T-helper 17 cell (primary cell): ENCODE measurements around the gene ITGB6. TPM values are rescaled to one million over a fixed set of nuclear protein-coding genes. Genes with fewer than 3 reads are reported as not detected.
"Not testable (repeated sequence)": the region's sequence is repeated elsewhere in the genome, so short reads cannot be mapped to it uniquely, and the experiment has no call there.

Experiments
- ATAC-seq: fragments of 150-1000 bp; cut with Tn5 transposase; 2 replicates; pipeline ENCODE4 v1.10.0; 2021; ENCODE audit warnings: mild to moderate bottlenecking, moderate library complexity
- DNase-seq, 3 donors: peaks; one replicate each; pipeline versions ENCODE4 v3.0.0 to v3.0.0-alpha.2; 2020 to 2021
- H3K9me3 ChIP-seq: one replicate; pipeline ENCODE4 v1.7.0; 2013; ENCODE audit warnings: low read length, mild to moderate bottlenecking; ENCODE audit not compliant: control insufficient read depth, poor library complexity, severe bottlenecking
- H3K27ac Mint-ChIP-seq: one replicate; pipeline ENCODE4 v1.8.0; 2022; ENCODE audit warnings: mild to moderate bottlenecking, moderate library complexity, mixed read lengths
- H3K27me3 Mint-ChIP-seq: one replicate; pipeline ENCODE4 v1.8.0; 2022; ENCODE audit warnings: mixed read lengths
- H3K36me3 Mint-ChIP-seq: one replicate; pipeline ENCODE4 v1.8.0; 2022; ENCODE audit warnings: low read depth, mixed read lengths
- H3K4me1 Mint-ChIP-seq: one replicate; pipeline ENCODE4 v1.8.0; 2022; ENCODE audit warnings: mild to moderate bottlenecking, mixed read lengths
- H3K4me3 Mint-ChIP-seq: one replicate; pipeline ENCODE4 v1.8.0; 2022; ENCODE audit warnings: mild to moderate bottlenecking, moderate library complexity, mixed read lengths
- total RNA-seq, 4 donors: library from RNA in 2 of 4; stranded (reverse) in 2 of 4; gene quantifications; one replicate each; pipeline ENCODE4 v1.2.3 and lab custom pipeline; 2022 to 2026

Gene ITGB6
- total RNA-seq, 2 donors from 2014 or later = not detected

- DNase-seq (no peak), ATAC-seq (no peak)
- no peak overlapping the region for H3K27ac Mint-ChIP-seq
- peaks cover 6% of the 10 kb centered on the region for H3K4me1 Mint-ChIP-seq
- peaks cover 4% of the 10 kb centered on the region for H3K27me3 Mint-ChIP-seq
- H3K9me3 ChIP-seq = no peaks in the 10 kb centered on the region
- no peaks in the 10 kb centered on the region for H3K36me3 Mint-ChIP-seq
- no peak overlapping the region for H3K4me3 Mint-ChIP-seq
Observed at GRCh38 chr2:160194946-160195345, 5.1 kb downstream of the ITGB6 start.

GRCh38 chr2:160194351-160194750 lies 5.7 kb downstream of the ITGB6 start:
- Mint-ChIP-seq H3K27me3 (peaks cover 4% of the 10 kb centered on the region), H3K4me1 (peaks cover 3% of the 10 kb centered on the region), H3K4me3 (no peak overlapping the region), H3K36me3 (no peaks in the 10 kb centered on the region), H3K27ac (no peak overlapping the region)
- no peaks in the 10 kb centered on the region for H3K9me3 ChIP-seq
- ATAC-seq = no peak
- no peak for DNase-seq

DNA sequence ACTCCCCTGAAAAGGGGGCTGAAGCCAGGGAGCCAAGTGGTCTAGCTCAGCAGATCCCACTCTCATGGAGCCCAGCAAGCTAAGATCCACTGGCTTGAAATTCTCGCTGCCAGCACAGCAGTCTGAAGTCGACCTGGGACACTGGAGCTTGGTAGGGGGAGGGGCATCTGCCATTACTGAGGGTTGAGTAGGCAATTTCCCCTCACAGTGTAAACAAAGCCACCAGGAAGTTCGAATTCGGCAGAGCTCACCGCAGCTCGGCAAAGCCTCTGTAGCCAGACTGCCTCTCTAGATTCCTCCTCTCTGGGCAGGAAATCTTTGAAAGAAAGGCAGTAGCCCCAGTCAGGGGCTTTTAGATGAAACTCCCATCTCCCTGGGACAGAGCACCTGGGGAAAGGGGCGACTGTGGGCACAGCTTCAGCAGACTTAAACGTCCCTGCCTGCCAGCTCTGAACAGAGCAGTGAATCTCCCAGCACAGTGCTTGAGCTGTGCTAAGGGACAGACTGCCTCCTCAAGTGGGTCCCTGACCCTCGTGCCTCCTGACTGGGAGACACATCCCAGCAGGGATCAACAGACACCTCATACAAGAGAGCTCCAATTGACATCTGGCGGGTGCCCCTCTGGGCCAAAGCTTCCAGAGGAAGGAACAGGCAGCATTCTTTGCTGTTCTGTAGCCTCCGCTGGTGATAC lies 18.8 kb downstream of the ITGB6 start:
- H3K27me3 Mint-ChIP-seq, H3K36me3 Mint-ChIP-seq, H3K4me1 Mint-ChIP-seq, H3K9me3 ChIP-seq: not testable (repeated sequence)
- DNase-seq = peak in 1 of 3 donors; percentile 18
- H3K4me3 Mint-ChIP-seq = peak overlapping the region; percentile 37
- H3K27ac Mint-ChIP-seq = peak overlapping the region; percentile 94
- peak; percentile 71 for ATAC-seq

DNA sequence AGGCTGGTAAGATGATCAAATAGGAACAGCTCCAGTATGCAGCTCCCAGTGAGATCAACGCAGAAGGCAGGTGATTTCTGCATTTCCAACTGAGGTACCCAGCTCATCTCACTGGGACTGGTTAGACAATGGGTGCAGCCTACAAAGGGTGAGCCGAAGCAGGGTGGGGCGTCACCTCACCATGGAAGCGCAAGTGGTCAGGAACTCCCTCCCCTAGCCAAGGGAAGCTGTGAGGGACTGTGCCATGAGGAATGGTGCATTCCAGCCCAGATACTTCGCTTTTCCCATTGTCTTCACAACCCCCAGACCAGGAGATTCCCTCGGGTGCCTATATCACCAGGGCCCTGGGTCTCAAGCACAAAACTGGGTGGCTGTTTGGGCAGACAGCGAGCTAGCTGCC lies 19.4 kb downstream of the ITGB6 start:
- DNase-seq, H3K36me3 Mint-ChIP-seq, H3K27me3 Mint-ChIP-seq, H3K4me3 Mint-ChIP-seq, H3K27ac Mint-ChIP-seq, H3K9me3 ChIP-seq, ATAC-seq, H3K4me1 Mint-ChIP-seq: not testable (repeated sequence)

- DNase-seq (no peak), ATAC-seq (no peak)
- Mint-ChIP-seq H3K36me3 (peaks cover 2% of the 10 kb centered on the region), H3K27ac (no peak overlapping the region), H3K4me3 (no peak overlapping the region), H3K4me1 (peaks cover 5% of the 10 kb centered on the region), H3K27me3 (peaks cover 4% of the 10 kb centered on the region)
- H3K9me3 ChIP-seq = no peaks in the 10 kb centered on the region
Observed at GRCh38 chr2:160180172-160180571, 19.9 kb downstream of the ITGB6 start.

DNA sequence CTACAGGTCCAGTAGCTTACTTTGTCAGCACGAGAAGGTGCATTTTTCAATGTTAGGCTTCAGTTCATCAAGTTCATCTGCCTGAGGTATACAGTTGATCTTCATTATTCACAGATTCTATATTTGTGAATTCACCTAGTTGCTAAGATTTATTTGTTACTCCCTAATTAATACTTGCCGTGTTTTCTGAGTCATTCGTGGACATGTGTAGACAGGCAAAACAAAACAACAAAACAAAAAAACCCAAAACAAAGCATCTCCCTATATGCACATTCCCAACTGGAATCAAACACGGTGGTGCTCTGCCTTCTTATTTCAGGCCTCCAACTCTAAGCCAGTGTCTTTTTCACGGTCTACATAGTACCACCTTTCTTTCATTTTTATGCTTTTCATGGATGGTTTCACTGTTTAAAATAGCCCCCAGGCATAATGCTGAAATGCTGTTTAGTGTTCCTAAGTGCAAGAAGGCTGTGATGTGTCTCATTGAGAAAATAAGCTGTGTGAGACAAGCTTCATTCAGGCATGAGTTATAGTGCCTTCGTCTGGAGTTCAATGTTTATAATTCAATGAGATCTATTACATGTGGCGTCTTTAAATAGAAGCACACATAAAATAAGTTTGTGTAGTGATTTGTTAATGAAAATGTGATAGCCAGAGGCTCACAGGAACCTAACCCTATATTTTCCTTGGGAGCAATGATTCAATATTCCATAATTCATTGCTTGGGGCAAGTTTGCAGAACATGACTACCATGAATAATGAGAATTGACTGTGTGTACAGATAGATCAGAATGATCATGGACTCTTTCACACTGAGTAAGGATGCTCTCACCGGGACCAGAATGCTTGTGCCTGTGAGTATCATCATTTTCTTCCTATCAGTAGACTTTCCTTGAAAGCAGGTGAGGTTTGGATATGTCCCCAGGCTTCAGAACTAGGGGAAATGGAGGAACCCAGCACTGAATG lies 24.6 kb downstream of the ITGB6 start:
- ATAC-seq (no peak), DNase-seq (no peak)
- H3K4me1 Mint-ChIP-seq = no peaks in the 10 kb centered on the region
- no peaks in the 10 kb centered on the region for H3K36me3 Mint-ChIP-seq
- H3K27ac Mint-ChIP-seq = no peak overlapping the region
- no peak overlapping the region for H3K4me3 Mint-ChIP-seq
- no peaks in the 10 kb centered on the region for H3K9me3 ChIP-seq
- H3K27me3 Mint-ChIP-seq = no peaks in the 10 kb centered on the region

- Mint-ChIP-seq H3K27me3 (no peaks in the 10 kb centered on the region), H3K27ac (no peak overlapping the region), H3K4me3 (no peak overlapping the region), H3K36me3 (no peaks in the 10 kb centered on the region), H3K4me1 (no peaks in the 10 kb centered on the region)
- no peaks in the 10 kb centered on the region for H3K9me3 ChIP-seq
- DNase-seq (no peak), ATAC-seq (no peak)
Observed at GRCh38 chr2:160174322-160174721, 25.8 kb downstream of the ITGB6 start.

DNA sequence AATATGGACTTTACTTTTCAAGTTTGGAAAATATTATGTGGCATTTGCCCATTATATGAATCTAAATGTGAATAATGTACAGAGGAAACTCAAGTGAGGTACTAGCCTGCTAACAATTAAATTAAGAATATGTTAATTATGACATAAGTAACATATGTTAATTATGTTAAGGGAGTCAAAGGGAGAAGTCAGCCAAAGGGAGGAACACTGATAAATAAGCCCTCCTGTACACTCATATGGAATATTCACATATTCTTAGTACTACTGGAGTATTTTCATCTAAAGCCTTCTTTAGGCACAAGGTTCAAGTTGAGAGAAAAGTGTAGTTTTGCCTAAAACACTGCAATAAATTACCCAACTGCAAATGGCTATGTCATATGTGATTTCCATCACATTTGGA lies 30.1 kb downstream of the ITGB6 start:
- no peak overlapping the region for H3K27ac Mint-ChIP-seq
- H3K9me3 ChIP-seq = no peaks in the 10 kb centered on the region
- H3K36me3 Mint-ChIP-seq = no peaks in the 10 kb centered on the region
- DNase-seq (no peak), ATAC-seq (no peak)
- H3K27me3 Mint-ChIP-seq = no peaks in the 10 kb centered on the region
- no peak overlapping the region for H3K4me3 Mint-ChIP-seq
- no peaks in the 10 kb centered on the region for H3K4me1 Mint-ChIP-seq

GRCh38 chr2:160169471-160169870 lies 30.6 kb downstream of the ITGB6 start:
- DNase-seq = no peak
- no peak overlapping the region for H3K27ac Mint-ChIP-seq
- no peak for ATAC-seq

DNA sequence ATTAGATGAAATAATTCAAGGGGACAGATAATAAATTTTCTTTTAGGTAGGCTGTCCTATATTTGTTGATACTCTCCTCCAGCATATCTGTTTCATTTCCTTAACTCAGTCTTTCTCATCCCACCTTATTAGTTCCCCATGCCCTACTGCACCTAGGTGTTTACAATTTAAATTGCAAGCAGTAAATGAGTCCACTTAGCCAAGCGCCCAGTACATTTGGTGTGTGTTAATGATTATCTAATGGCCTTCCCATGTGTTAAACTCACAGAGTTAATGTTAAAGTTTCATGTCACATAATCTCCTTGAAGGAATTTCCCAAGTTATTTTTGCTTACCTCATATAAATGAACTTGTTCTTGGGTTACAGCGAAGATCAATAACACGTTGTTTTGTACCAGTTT lies 31.2 kb downstream of the ITGB6 start:
- Mint-ChIP-seq H3K36me3 (no peaks in the 10 kb centered on the region), H3K4me3 (no peak overlapping the region), H3K4me1 (no peaks in the 10 kb centered on the region), H3K27ac (no peak overlapping the region), H3K27me3 (no peaks in the 10 kb centered on the region)
- ATAC-seq (no peak), DNase-seq (no peak)
- no peaks in the 10 kb centered on the region for H3K9me3 ChIP-seq

More at GRCh38 chr2:160169471-160169870, 30.6 kb downstream of the ITGB6 start:
- H3K9me3 ChIP-seq = no peaks in the 10 kb centered on the region
- Mint-ChIP-seq H3K27me3 (no peaks in the 10 kb centered on the region), H3K4me1 (no peaks in the 10 kb centered on the region), H3K4me3 (no peak overlapping the region), H3K36me3 (no peaks in the 10 kb centered on the region)

- Mint-ChIP-seq H3K4me1 (no peaks in the 10 kb centered on the region), H3K4me3 (no peak overlapping the region), H3K27ac (no peak overlapping the region), H3K27me3 (no peaks in the 10 kb centered on the region), H3K36me3 (no peaks in the 10 kb centered on the region)
- DNase-seq (no peak), ATAC-seq (no peak)
- H3K9me3 ChIP-seq = no peaks in the 10 kb centered on the region
Observed at GRCh38 chr2:160167089-160167740, 32.9 kb downstream of the ITGB6 start.

- Mint-ChIP-seq H3K4me1 (no peaks in the 10 kb centered on the region), H3K36me3 (no peaks in the 10 kb centered on the region), H3K27ac (no peak overlapping the region), H3K4me3 (no peak overlapping the region), H3K27me3 (no peaks in the 10 kb centered on the region)
- H3K9me3 ChIP-seq = no peaks in the 10 kb centered on the region
- no peak for ATAC-seq
- DNase-seq = no peak
Observed at GRCh38 chr2:160165996-160166395, 34.1 kb downstream of the ITGB6 start.

- Mint-ChIP-seq H3K36me3 (no peaks in the 10 kb centered on the region), H3K27me3 (peaks cover 4% of the 10 kb centered on the region), H3K4me3 (no peak overlapping the region), H3K4me1 (no peaks in the 10 kb centered on the region), H3K27ac (no peak overlapping the region)
- H3K9me3 ChIP-seq = no peaks in the 10 kb centered on the region
- ATAC-seq (no peak), DNase-seq (no peak)
Observed at GRCh38 chr2:160165081-160165480, 35.0 kb downstream of the ITGB6 start.
